T-helper 2 cell treated with Interferon-gamma antibody and Interleukin-4, amounts not matched to agents 100 ng/mL and 5 ng/mL, for 36 hours (primary cell): ENCODE measurements around the gene RDH5. TPM values are rescaled to one million over a fixed set of nuclear protein-coding genes. Genes with fewer than 3 reads are reported as not detected.
"Not testable (repeated sequence)": the region's sequence is repeated elsewhere in the genome, so short reads cannot be mapped to it uniquely, and the experiment has no call there.

Source experiments
- intact Hi-C: fragments of 100-400 bp; cut with micrococcal nuclease; formaldehyde crosslinking; loops from one replicate; pipeline ENCODE4 v1.15.1; 2023
- total RNA-seq: library from RNA; stranded (reverse); gene quantifications from 2 replicates; pipeline ENCODE4 v1.2.3, GENCODE V29; 2022

RDH5 gene
- total RNA-seq, 1 donor from 2014 or later: 10.4 TPM

DNA sequence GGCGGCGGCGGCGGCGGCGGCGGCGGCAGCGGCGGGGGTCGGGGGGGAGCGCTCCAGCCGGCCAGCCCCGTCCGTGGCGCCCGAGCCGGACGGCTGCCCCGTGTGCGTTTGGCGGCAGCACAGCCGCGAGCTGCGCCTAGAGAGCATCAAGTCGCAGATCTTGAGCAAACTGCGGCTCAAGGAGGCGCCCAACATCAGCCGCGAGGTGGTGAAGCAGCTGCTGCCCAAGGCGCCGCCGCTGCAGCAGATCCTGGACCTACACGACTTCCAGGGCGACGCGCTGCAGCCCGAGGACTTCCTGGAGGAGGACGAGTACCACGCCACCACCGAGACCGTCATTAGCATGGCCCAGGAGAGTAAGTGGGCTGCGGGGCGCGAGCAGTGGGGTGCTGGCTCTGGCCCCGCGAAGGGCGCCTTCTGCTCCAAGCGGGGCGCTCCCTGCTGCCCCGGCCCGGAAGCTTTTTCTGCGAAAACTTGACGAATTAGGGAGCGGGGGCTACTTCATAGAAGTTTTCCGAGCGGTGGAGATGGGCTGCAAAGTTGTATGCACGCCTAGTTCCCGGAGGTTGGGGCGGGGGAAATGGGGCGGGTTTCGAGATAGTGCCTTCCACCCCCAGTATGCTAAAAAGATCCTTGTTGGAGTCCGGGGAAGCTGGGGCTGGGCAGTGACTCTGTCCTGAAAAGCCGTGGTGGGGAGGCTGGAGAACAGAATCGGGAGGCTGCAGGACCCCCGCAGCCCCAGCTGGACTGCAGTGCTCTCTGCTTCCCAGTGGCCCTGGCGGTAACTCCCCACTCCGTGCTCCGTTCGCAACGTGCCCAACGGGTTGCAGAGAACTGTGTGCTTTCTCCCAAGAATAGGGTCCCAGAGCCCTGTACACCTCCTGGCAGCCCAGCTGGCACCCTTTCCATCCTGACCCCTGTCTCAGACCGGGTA lies 23.5 kb downstream of the RDH5 start:
- intact Hi-C loops: no loop called here

DNA sequence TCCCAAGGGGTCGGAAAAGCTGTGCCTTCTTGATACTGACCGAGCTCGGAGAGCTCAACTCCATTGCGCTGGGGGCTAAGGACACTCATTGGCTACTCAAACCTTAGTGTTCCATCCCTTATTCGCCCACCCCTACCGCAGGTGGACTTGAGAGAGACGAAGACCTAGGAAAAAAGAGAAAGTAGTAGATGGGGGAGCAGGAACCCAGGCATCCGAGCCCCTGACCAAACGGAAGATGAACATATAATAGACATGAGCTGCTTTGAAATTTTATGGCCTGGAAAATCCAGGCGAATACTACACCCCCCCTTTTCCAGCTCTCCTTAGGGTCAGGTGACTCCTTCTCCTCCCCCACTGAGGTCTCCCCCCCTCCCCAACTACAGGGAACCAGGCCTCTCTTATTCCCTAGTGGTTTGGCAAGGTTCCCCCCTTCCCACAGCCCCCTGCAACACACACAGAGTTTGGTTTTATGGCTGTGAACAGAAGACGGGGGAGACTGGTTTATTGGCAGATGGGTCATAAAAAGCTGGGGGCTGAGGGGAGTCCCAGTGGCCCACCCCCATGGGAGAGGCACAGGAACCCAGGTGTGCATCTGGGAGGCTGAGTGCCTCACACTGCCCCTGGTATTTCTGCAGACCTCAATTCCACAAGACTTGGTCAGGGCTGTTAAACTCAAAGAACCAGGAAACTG lies 24.3 kb downstream of the RDH5 start:
- intact Hi-C loops: no loop called here

DNA sequence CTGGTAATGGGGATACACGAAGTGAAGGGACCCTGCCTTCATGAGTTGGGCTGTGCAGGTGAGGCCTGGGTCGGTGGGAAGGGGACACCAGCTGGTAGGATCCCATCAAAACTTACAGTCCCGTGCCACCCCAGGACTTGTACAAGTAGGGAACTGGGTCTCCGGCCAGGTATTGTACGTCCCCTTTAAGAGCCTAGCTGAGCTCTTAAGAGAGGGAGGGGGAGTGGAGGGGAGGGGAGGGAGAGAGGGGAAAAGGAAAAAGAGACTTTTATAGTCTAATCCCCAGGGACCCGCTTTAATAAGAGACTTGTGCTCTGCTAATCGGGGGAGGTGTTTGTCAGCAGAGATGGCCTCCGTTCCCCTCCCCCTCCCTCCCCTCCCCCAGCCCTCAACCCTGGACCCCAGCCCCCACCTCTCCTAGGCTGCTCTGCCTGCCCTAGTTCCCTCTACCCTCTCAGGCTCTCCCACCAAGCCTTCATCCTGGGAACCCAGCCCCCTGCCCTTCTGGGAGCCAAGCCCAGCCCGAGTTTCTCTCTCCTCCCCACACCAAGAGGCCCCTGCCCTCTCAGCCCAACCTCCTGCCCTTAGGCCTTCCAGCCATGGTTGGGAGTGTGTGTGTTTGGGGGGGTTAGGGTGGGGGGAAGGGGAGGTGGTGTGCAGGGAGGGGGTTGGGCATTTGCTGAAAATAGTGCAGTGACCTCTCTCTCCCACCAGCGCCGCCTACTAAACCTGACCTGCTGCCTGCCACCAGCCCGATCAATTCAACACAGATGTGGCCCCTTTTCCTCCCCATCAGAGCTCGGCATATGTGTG lies 25.4 kb downstream of the RDH5 start:
- intact Hi-C loops: no loop called here

DNA sequence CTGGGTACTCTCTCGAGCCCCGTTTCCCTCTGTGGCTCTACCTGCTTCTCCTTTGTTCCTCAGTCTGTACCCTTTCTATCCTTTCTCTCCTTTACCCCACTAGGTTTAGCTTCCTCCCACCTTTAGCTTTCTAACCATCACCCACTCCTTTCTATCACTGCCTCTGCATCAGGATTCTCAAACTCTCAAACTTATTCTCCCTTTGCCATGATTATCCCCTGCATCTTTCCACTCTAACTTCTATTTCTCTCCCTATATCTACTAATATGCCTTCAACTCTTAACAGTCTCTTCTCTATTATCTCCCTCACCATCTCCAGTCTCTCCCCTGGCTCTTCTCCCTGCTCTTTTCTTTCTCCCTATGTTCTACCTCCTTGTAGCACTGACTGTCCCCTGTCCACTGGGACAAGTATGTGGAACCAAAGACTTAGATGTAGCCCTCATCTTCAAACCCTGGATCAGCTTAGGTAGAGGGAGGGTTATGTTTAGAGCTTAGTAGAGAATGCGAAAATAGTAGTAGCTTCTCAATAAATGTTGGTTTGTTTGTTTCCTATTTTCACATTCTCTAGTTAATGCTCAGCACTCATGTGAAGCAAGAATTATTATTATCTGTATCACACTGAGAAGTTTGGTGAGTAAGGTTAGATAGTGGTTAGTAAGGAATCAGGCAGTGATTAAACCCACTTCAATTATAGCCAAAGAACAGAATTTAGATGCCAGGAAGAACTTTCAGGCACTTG lies 26.1 kb downstream of the RDH5 start:
- intact Hi-C loops: no loop called here

DNA sequence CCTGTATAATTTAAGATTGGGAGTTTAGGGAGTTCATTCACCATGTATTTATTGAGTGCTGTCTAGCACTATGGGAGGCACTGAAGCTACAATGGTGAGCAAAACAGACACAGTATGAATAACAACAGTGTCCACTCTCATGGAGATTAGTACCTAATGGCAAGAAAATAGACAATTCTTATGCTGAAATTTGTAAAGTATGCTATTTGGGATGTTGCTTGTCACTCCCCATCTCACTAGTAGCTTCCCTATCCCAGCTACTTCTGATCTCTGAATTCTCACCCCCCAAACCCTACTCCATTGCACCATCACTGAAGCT lies 26.7 kb downstream of the RDH5 start:
- intact Hi-C loops: no loop called here

DNA sequence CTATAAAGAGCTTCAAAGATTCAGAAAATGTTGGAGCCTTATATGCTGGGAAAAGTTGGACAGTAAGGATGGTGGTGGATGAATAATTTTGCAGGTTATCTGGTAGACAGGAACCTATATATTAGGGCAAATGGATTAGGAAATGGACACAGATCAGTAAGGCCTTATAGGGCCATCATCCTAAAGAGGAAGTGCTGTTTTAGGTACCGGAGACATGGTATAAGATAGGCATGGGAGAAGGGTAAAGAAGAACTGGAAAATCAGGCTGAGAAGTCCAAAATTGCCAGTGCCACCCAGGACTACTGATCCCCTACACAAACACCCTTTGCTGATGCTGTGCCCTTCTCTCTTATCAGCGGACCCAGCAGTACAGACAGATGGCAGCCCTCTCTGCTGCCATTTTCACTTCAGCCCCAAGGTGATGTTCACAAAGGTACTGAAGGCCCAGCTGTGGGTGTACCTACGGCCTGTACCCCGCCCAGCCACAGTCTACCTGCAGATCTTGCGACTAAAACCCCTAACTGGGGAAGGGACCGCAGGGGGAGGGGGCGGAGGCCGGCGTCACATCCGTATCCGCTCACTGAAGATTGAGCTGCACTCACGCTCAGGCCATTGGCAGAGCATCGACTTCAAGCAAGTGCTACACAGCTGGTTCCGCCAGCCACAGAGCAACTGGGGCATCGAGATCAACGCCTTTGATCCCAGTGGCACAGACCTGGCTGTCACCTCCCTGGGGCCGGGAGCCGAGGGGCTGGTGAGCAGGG lies 28.2 kb downstream of the RDH5 start:
- intact Hi-C loops: no loop called here

DNA sequence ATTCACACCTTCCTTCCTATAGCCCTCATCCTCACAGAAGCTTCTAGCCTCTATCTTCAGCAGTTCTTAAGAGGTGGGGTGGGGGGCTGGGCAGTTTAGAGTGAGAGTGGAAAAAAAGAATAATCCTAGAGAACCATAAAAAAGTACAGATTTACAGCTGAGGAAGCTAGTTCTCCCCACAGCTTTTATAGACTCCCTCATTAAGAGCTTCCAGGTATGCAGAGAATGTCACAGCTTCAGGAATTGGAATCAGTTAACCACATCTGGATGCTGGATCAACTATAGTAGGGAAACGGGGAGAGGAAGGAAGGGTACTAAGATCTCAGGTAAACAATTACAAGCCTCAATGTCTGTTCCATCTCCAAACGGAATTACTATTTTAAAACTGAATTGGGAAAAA lies 35.1 kb downstream of the RDH5 start:
- intact Hi-C loops: no loop called here

DNA sequence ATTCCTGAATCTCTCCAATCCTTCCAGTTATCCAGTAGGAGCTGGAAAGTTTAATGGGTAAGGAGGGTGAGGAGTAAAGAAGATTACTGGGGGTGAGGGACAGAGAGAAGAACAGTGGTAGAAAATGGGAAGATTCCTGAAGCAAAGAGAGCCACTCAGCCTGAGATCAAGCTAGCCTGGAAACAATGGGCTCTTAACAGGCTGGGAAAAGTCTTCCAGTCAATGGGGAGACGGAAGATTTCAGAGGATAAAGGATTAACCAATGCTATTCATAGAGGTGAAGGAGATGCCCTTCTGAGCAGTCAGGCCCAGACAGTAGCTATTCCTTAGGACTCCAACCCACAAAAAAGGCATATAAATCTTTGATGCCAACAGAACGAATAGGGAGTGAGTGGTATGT lies 37.5 kb downstream of the RDH5 start:
- intact Hi-C loops: no loop called here

DNA sequence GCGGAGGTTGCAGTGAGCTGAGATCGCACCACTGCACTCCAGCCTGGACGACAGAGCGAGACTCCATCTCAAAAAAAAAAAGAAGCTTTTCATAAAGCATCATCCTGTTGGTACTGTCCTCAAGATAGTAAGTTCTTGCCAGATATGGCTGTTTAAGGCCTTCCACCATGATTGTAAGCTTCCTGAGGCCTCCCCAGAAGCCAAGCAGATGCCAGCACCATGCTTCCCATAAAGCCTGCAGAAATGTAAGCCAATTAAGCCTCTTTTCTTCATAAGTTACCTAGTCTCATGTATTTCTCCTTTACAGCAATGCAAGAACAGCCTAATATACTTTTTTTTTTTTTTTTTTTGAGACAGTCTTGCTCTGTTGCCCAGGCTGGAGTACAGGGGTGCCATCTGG lies 38.4 kb downstream of the RDH5 start:
- intact Hi-C loops: not testable (repeated sequence)

DNA sequence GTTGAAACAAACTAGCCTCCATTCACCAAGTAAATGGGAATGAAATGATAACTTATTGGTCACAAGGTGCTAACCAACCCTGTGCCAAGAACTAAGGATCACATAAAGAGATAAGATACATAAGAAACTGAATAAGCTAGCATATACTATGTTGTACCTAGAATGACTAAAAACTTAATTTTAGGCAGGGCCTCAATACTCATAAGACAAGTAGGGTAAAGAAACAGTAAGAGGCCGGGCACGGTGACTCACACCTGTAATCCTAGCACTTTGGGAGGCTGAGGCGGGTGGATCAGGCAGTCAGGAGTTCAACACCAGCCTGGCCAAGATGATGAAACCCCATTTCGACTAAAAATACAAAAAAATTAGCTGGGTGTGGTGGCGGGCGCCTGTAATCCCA lies 40.5 kb downstream of the RDH5 start:
- intact Hi-C loops: no loop called here

DNA sequence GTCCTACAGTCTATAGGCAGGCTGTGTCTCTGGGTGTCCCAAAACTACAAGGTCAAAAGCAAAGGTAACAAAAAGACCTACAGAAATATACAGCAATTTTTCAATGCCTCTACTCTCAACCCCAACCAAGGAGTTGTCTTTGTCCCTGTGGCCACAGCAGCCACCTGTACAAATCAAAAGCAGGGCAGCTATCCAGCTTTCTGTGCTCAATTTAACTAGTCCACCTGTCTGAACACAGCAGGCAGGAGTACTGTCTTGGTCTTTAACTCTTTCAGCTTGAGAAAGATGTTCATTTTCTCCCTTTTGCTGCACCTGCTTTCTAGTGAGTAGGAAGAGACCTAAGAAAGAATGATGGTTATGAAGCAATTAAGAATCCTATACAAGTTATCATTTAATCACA lies 42.5 kb downstream of the RDH5 start:
- intact Hi-C loops: no loop called here

DNA sequence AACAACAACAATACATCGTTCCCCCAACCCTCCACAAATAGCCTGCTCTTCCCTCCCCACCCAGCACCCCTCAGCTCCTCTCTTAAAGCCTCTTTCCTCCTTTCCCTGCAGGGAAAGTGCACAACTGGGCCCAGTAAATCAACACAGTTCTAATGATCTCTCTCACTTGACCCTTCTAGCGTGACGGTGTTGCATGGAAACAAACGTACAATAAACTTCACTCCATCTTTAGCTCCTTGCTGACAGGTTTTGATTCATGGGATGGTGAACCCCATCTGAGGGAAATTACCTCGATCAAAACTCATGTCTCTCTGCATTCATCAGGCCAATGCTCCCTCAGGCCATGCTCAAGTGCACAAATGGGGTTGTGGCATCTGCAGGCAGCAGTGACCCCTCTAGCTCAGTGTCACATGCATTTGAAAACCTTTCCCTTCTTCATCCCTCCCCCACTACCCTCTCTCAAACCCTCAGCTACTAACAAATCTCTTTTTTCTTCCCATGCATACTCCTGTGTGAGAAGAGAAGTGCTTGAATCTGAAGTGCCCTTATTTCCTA lies 45.6 kb downstream of the RDH5 start:
- intact Hi-C loops: no loop called here

DNA sequence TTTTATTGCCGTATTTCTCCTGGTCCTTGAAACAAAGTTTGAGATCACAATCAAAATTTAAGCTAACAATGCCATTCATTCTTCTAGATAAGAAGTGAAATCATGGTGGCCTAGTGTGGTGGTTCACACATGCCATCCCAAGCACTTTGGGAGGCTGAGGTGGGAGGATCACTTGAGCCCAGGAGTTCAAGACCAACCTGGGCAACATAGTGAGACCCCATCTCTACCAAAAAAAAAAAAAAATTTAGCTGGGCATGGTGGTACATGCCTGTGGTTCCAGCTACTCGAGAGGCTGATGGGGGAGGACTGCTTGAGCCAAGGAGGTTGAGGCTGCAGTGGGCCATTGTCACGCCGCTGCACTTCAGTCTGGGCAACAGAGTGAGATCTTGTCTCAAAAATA lies 47.0 kb downstream of the RDH5 start:
- intact Hi-C loops: no loop called here

DNA sequence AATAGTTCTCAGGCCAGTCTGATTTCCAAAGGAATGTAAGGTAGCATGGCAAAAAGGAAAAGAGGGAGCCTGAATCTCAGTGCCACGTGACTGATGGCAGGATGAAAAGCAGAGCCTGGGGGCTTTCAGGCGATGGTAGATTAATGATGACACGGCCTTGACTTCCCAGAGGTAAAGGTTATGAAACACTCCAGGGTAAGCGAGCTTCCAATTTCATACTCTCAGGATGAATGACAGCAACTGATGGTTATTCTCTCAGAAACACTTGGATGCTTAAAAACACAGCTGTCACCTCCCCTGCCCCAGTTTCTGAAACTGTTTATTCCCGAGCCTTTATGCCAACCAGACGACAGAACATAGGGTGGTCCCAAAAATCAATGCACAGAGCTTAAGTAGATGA lies 51.5 kb downstream of the RDH5 start:
- intact Hi-C loops: no loop called here

Other genes starting within 250 kb of the RDH5 start
- not detected in 2 replicates for gene OR6C68, start 228.0 kb upstream of the RDH5 start, total RNA-seq
- not detected in 2 replicates for gene OR6C4, start 170.8 kb upstream of the RDH5 start, total RNA-seq
- not detected in 2 replicates for gene OR2AP1, start 147.9 kb upstream of the RDH5 start, total RNA-seq
- not detected in 2 replicates for gene OR10P1, start 83.5 kb upstream of the RDH5 start, total RNA-seq
- gene ITGA7, start 12.5 kb upstream of the RDH5 start, total RNA-seq: 1.2 and 1.5 TPM in 2 replicates
- 118 and 123 TPM in 2 replicates for gene BLOC1S1, start 4.3 kb upstream of the RDH5 start, total RNA-seq
- 184 and 188 TPM in 2 replicates for gene CD63, start 8.6 kb downstream of the RDH5 start, total RNA-seq
- gene GDF11, start 22.7 kb downstream of the RDH5 start, total RNA-seq: 18.2 and 21.1 TPM in 2 replicates
- gene SARNP, start 97.3 kb downstream of the RDH5 start, total RNA-seq: 76.1 and 84.4 TPM in 2 replicates
- gene ORMDL2, start 97.6 kb downstream of the RDH5 start, total RNA-seq: 68.2 and 71.0 TPM in 2 replicates
- 32.7 and 34.9 TPM in 2 replicates for gene DNAJC14, start 109.2 kb downstream of the RDH5 start, total RNA-seq
- 0.05 TPM in 1 of 2 replicates, not detected in the other for gene MMP19, start 122.5 kb downstream of the RDH5 start, total RNA-seq
- gene PYM1, start 207.5 kb downstream of the RDH5 start, total RNA-seq: 56.4 and 59.9 TPM in 2 replicates
- 532 and 550 TPM in 2 replicates for gene DGKA, start 210.8 kb downstream of the RDH5 start, total RNA-seq
- gene PMEL, start 245.6 kb downstream of the RDH5 start, total RNA-seq: 0.20 and 0.25 TPM in 2 replicates
- 90.3 and 98.3 TPM in 2 replicates for gene CDK2, start 246.4 kb downstream of the RDH5 start, total RNA-seq